Panc1 (cell line): ENCODE results near the gene CA12.

Experiments
- CTCF ChIP-seq: fragments of 450-650 bp; IDR thresholded peaks from 2 replicates; pipeline ENCODE4 v1.5.1; 2017; ENCODE audit warnings: mild to moderate bottlenecking
- POLR2AphosphoS5 ChIP-seq: IDR thresholded peaks from 2 replicates; pipeline ENCODE4 v1.6.1; 2012; ENCODE audit warnings: mild to moderate bottlenecking, low read depth, low read length, moderate library complexity
- SIN3A ChIP-seq: IDR thresholded peaks from 2 replicates; pipeline ENCODE4 v1.6.1; 2012; ENCODE audit warnings: low read depth, mild to moderate bottlenecking, low read length, moderate library complexity, borderline replicate concordance; ENCODE audit not compliant: insufficient read depth

DNA sequence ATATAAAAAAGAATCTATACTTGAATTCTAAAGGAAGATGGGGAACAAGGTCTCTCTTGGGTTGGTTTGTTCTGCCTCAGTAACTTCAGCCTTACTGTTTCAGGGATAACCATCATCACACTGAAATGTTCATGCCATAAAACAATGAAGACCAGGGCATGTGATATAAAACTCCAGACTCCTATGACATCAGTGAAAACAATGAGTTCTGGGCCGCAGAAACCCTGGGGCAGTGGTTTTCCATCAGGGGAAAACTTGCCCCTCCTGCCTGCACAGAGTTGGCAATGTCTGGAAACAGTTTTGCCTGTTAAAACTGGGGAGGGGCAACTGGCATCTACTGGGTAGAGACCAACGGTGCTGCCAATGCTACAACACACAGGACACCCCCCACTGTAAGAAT is 46.8 kb downstream of the CA12 start:
- TF ChIP-seq CTCF = no peak
- no peak for TF ChIP-seq SIN3A
- TF ChIP-seq POLR2AphosphoS5 = no peak
